ENCODE measurements around the gene KAZN. TPM values are rescaled to one million over a fixed set of nuclear protein-coding genes. Genes with fewer than 3 reads are reported as not detected.

KAZN gene
- total RNA-seq, 1 donor from 2014 or later: 2.2 TPM

DNA sequence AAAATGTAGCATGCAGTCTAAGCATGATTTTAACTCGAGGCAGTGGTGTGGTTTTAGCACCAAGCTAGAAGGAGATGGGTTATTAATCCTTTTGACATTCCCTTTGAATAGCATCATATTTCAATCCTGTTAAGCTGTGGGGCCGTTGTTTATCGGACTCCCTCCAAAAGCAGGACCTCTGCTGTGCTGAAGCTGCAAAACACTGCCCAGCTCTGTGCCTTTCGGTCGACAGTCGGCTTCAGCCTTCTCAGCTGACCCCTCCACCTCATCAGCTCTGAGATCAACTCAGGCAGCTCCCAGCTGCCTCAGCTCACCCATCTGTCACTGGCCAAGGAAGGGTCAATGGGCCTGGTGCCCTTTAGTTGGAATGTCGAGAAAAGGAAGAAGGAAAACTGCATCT, 95.5 kb downstream of the KAZN start:
- no peak for ATAC-seq
- intact Hi-C loops (cut with micrococcal nuclease): no loop called here
- no peak for DNase-seq

DNA sequence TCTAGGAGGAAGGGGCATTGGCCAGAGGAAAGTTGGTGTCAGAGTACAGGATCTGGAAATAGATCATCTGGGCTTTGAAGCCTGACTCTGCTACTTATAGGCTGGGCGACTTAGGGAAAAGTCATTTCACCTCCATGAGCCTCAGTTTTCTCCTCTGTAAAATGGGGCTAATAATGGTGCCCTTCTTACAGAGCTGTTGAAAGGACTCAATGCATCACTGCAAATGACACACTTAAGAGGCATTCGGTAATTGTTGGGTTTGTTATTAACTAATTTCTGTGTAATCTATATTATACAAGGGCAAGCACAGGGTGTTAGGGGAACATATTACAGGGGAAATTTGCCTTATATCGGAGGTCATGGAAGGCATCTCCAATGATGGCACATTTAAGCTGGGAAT, 96.1 kb downstream of the KAZN start:
- intact Hi-C loops (cut with micrococcal nuclease): no loop called here
- ATAC-seq (no peak), DNase-seq (no peak)

DNA sequence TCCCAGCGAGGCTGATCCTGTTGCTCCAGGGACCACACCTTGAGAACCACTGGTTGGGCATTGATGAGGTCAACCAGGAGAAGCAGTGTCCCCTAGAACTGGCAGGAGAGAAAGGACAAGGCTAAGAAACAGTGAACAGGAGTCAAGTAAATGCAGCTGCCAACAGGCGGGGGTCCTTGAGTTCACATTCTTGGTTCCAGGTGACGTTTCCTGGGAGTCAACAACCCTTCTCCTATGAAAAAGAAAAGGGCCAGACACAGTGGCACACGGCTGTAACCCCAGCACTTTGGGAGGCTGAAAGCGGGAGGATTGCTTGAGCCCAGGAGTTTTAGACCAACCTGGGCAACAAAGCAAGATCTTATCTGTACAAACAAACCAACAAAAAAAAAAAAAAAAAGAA, 98.3 kb downstream of the KAZN start:
- ATAC-seq (no peak), DNase-seq (no peak)
- intact Hi-C loops (cut with micrococcal nuclease): no loop called here

DNA sequence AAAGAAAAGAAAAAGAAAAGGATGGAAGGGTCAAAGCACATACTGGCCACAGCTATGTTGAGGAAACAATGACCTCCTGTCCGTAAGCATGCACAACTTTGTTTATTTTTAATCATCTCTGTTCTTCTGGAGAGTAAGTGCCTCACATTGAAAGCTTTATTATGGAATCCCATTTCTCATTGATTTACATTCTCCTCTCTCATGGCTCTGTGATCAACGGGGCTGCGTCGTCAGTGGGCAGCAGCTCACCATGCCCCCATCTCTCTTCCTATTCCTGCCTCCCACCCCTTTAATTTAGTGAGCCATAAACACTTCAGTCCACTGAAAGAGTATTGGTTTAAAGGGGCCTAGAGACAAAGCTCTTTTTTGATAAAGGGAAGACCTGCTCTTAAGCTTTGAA, 98.9 kb downstream of the KAZN start:
- intact Hi-C loops (cut with micrococcal nuclease): no loop called here
- no peak for DNase-seq
- no peak for ATAC-seq

DNA sequence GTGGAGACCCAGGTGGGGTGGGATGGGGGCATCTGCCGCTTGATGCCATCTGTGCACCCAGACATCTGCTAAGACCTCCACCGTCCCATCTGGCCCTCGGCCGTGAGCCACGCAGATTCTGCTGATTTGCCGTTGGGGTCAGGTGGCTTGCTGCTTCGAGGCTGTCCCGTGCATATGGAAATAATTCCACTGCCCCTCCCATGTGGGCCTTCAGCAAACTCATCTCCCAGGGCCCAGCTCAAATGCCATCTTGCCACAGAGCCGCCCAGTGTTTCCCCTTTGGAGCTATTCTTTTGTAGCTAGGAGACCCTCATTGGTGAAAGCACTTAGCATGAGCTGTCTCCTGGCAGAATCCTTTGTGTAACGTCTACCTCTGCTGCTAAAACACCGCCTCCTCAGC, 99.8 kb downstream of the KAZN start:
- DNase-seq (no peak), ATAC-seq (no peak)
- intact Hi-C loops (cut with micrococcal nuclease): no loop called here

DNA sequence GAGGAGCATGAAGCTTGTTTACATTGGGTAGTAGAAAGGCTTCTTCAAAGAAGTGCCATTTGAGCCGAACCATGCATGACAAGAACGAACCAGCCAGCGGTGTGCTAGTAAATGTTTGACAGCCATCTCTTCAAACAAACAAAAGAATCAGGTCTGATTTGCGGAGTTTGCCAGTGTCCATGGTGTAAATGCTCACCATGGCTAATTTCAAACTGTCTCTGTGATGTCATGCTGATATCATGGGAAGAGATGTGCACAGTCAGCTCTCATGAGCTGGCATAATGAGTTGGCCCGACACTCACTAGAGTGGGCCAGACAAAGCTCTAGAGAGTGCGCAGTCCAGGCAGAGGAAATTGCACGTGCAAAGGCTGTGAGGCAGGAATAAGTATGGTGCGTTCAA, 101.1 kb downstream of the KAZN start:
- intact Hi-C loops (cut with micrococcal nuclease): no loop called here
- ATAC-seq (no peak), DNase-seq (no peak)

DNA sequence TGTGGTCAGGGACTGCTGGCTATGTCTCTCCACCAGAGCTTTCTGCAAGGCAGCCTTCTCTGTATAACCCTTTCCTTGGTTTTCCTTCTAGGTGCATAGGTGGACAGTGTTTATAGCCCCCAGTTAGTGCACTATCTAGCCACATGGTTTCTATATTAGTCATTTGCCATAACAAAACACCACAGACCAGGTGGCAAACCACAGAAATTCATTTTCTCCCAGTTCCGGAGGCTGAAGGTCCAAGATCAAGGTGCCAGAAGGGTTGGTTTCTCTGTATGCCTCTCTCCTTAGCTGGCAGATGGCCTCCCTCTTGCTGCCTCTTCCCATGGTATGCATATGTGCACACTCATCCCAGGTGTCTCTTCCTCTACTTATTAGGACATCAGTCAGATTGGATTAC, 106.4 kb downstream of the KAZN start:
- intact Hi-C loops (cut with micrococcal nuclease): no loop called here
- no peak for DNase-seq
- no peak for ATAC-seq

DNA sequence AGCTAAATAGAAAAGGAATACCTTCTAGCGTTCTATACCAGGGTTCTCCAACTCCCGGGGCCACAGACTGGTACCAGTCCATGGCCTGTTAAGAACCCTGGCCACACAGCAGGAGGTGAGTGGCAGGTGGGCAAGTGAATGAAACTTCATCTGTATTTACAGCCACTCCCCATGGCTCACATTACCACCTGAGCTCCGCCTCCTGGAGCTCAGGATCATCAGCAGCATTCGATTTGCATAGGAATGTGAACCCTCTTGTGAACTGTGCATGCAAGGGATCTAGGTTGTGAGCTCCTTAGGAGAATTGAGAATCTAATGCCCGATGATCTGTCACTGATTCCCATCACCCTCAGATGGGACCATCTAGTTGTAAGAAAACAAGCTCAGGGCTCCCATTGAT, 107.3 kb downstream of the KAZN start:
- ATAC-seq: no peak
- intact Hi-C loops (cut with micrococcal nuclease): no loop called here
- DNase-seq: no peak

DNA sequence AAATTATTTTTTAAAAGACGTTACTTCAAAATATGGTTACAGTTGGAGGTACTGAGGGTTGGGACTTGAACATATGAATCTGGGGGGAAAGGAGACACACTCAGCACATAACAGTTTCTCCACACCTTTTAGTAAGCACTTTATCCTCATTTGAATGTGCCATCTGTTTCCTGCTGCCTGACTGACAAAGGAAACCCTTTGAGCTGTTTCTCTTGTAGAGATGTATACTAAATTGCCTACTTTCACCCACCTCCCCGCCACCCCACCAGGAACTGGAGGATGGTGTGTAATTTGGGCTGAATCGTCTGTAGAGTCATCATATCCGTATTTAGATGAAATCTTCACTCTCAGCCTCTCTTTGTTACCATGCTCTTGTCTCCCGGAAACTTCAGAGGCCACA, 108.1 kb downstream of the KAZN start:
- ATAC-seq (no peak), DNase-seq (no peak)
- intact Hi-C loops (cut with micrococcal nuclease): no loop called here

DNA sequence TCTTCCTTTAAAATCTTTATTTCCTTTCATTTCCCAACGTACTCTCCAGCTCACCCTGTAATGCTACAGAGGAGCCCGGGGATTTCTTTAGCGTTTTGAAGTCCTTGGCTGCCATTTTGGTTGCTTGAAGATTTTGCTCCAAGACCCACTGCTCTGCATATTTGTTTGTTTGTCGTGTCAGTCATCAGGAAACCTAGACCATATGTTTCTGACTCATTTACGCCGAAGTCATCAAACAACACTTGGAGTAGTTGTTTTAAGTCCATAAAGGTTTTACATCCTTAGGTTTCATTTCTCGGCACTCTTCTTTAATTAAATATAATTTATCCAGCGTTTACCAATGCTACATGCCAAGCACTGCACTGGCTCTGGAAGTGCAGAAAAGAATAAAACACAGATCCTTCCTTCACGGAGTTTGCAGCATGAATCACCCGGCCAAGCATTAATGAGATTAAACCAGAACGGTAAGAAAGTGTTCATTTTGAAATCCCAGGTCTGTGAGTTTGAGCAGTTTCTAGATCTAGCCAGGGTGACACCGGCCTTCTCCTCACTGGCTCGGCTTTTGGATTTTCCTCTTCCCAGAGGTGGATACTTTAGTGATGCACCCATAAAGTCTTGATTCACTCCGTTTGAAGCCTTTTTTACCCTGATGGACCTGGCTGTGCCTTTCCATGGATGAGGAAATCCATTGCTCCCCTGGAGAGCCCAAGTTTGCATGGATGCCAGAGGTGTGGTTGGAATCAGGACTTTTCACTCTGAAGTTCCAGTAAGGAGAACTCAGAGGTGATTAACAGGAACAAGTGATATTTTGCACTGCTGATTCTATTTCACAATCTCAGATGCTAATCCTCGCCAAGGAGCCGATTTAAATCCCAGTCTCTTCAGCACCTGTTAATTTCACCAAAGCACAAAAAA, 109.3 kb downstream of the KAZN start:
- intact Hi-C loops (cut with micrococcal nuclease): no loop called here
- ATAC-seq (no peak), DNase-seq (no peak)

DNA sequence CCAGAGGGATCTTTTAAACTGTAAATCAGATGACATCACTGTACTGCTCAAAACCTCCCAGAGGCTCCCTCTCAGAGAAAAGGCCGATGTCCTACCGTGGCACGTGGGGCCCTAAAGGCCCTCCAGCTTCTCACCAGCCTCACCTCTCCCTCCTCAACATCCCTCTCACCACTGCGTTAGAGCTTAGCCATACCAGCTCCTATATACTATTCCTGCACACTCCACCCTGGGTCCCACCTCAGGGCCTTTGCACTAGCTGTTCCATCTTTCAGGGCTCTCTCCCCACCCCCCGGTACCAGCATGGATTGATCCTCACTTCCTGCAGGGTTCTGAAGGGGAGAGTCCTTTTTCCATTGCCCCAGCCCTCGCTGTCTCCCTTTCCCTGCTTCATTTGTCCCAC, 111.8 kb downstream of the KAZN start:
- intact Hi-C loops (cut with micrococcal nuclease): no loop called here
- DNase-seq: no peak
- no peak for ATAC-seq

DNA sequence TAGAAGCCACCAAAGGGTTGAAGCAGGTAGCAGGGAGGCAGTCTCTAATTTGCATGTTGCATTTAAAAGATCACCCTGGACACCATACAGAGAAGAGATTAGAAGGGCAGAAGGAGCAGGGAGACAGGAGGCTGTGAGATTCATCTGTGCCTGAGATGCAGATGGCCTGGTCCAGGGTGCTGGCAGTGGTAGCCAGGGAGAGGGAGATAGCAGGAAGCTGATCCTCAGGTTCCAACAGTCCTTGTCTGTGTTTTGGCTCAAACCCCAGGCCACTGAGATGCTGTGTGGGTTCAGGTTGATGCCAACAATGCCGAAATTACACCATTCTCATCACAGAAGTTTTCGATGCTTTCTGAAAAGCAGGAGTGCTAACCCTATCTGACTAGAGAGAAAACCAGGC, 113.7 kb downstream of the KAZN start:
- no peak for DNase-seq

DNA sequence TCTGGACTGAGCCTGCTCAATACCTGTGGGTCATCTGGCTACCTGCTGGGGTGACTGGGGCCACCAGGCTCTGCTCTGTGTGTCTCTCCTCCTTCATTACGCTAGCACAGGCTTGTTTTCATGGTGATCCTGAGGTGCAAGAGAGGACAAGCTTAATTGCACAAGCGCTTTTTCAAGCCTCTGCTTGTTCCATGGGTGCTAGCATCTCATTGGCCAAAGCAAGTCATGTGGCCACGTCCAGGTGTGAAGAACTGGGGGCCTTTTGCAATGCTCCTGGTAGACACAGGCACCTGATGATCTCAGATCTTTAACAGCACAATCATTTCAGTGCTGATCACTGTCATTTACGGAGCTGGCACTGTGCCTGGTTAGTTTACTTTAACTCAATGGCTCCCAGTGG, 114.6 kb downstream of the KAZN start:
- no peak for ATAC-seq
- DNase-seq: no peak
- intact Hi-C loops (cut with micrococcal nuclease): no loop called here

More for the DNA sequence above, 113.7 kb downstream of the KAZN start:
- no peak for ATAC-seq
- intact Hi-C loops (cut with micrococcal nuclease): no loop called here

DNA sequence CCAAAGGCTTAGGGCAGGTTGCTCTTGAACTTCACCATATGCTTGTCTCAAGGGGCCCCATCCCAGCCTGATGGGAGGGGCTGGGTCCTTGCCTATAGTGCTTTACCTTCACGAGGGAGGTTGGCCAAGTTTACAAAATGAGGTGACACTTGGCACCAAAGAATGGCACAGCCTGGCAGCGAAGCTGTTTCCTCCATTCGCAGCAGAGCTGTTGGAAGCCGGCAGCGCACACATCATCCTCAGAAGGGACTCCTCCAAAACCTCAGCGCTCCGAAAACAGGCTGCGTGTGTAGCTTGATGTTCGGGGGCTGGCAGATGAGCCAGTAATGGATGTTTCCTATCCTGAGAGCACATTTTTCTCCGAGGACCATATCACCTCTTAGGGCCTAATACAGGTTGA, 116.8 kb downstream of the KAZN start:
- no peak for ATAC-seq
- intact Hi-C loops (cut with micrococcal nuclease): no loop called here
- DNase-seq: no peak

DNA sequence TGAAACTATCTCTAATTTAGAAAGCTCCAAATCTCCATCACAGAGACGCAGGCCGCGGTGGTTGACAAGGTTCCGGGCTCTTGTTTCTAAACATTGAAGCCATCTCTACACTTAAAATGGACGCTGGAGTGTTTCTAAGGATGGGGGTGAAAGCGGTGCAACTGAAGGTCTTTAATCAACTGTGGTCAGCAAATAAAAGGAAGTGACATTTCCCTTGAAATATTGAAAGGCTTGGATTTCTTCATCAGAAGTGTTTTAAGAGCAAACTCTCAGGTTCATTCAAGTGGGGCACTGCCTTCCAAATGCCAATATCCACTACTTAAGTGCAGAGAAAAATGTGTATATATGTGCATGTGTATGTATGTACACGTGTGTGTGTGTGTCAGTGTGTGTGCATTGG, 117.3 kb downstream of the KAZN start:
- intact Hi-C loops (cut with micrococcal nuclease): no loop called here
- DNase-seq (no peak), ATAC-seq (no peak)

DNA sequence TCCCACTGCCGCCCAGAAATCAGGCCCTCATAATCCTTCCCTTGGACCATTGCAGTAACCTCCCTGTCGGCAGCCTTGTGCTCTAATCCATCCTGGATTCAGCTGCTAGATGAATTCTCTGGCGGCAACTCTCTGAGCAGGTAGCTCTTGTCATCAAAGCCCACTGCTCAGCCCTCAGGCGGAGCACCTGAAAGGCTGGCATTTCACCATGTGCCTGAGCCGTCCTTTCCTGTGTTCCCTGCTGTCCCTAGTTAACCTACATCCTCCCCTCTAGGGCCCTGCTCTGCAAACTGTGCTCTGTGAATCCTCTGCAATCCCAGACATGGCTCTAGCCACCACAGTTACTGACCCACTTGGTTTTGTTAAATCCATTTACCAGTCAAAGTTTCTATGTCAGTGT, 118.0 kb downstream of the KAZN start:
- intact Hi-C loops (cut with micrococcal nuclease): no loop called here

DNA sequence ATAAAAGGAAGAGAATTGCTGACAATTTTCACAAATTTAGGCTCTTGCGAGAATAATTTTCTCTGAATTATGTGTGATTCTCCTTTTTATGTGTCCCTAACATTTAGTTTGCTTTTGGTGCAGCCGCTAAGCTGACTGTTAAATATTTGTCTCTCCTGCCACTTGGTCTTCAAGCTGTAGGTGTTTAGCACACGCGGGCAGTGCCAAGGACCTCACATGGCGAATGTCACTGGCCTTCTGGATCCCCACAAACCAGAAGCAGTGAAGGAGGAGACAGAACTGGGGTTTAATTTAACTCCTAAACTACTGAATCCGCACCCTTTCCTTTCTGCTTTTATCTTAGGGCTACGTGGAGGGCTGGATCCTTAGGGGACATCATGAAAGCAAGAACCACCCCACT, 120.0 kb downstream of the KAZN start:
- ATAC-seq (no peak), DNase-seq (no peak)
- intact Hi-C loops (cut with micrococcal nuclease): no loop called here

More for the DNA sequence above, 118.0 kb downstream of the KAZN start:
- no peak for DNase-seq
- no peak for ATAC-seq

DNA sequence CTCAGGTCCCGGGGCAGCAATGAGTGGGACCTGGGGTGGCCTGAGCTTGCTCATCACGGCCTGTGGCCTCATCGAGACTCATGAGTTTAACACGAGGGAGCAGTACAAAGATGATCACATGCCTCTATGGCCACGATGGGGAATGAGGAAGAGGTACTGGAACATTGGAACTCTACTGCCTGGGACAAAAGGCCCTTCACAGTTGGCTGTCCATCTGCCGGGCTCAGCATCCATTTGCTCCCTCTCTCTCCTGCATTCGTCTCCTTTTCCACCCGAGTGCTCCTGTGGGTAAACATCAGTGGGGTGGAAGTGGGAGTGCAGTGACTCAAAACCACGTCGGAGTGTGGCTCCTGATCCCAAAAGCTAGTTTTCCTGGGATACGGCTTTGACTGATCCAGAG, 124.9 kb downstream of the KAZN start:
- DNase-seq: no peak
- no peak for ATAC-seq
- intact Hi-C loops (cut with micrococcal nuclease): no loop called here

DNA sequence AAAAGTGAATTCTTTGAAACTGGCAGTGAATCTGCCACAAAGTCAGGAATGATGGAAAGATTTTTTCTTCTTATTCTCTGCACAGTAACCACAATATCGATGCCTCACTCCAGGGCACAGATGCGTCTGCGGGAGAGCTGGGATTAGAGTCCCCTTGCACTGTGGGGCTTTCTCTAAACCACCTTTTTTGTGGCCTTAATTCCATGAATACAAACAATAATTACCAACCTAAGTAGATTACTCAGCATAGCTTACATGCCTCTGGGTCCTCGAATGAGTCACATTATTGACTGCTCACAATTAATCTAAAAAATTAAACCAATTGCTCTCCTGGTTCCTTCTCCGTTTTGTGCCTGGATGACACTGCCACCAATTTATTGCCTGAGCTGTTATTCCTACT, 125.8 kb downstream of the KAZN start:
- intact Hi-C loops (cut with micrococcal nuclease): no loop called here
- no peak for ATAC-seq
- DNase-seq: no peak

DNA sequence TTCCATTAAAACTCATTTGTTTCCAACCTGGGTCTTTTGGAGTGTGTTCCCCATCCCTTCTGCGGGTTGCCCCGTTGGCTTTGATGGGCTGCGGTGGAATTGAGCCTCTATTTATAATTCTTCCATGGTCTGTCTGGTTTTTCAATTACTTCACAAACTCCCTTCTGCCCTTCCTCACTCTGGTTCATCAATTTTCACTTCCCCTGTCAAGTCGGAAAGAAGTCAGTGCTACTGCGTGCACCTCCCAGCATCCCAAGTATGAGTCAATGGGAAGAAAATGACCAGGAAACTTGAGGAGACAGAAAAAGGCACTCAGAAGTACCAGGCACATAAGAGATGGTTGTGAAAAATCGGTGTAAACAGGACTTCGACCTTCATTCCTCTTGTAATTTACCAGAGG, 126.2 kb downstream of the KAZN start:
- ATAC-seq (no peak), DNase-seq (no peak)
- intact Hi-C loops (cut with micrococcal nuclease): no loop called here

DNA sequence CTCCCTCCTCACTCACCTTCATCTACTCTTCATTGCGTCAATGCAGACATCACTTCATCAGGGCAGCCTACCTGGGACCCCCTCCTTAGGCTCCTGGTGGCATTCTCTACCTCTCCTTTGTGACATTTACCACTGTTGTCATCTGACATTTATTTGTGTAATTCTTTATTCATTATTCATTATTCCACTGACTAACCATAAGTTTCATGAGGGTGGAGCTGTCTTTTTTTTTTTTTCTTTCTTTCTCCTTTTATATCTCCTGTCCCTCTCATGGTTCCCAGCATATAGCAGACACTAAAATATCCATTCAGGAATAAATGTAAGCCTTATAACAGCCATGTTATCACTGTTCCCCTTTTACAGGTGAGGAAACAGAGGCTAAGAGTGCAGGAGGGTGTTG, 126.8 kb downstream of the KAZN start:
- intact Hi-C loops (cut with micrococcal nuclease): no loop called here
- ATAC-seq (no peak), DNase-seq (no peak)

DNA sequence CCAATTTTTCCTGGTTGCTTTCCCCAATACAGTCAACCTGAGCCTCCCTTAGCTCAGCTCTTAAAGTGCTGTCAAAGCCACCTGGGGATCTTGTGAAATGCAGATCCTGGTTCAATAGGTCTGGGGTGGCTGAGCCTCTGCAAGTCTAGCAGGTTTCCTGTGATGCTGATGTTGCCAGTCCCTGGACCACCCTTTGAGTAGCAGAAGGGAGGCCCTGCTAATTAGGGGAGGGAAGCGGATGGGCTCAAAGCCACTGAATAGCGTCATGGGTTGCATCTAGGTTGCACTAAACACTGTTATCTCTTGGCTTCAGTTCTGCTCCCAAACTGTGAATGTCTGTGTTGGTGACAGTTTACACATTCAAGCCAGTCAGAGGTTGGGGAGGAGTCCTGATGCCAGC, 127.2 kb downstream of the KAZN start:
- no peak for DNase-seq
- no peak for ATAC-seq
- intact Hi-C loops (cut with micrococcal nuclease): no loop called here
